D721Med (cell line): ENCODE results near the gene DOCK11.

Source experiments
- DNase-seq: peaks from one replicate; pipeline ENCODE4 v3.0.0; 2011; ENCODE audit warnings: low spot score; ENCODE audit not compliant: insufficient read length
- FAIRE-seq: peaks from 2 replicates; lab custom pipeline; 2011; peaks lifted over from hg19 to GRCh38; lab: Jason Lieb, UNC
- CTCF ChIP-seq: IDR thresholded peaks from 2 replicates; pipeline ENCODE4 v1.5.1; 2012; ENCODE audit warnings: mild to moderate bottlenecking, control low read depth; ENCODE audit not compliant: insufficient read depth; ENCODE audit errors: missing control alignments

The DOCK11 gene

DNA sequence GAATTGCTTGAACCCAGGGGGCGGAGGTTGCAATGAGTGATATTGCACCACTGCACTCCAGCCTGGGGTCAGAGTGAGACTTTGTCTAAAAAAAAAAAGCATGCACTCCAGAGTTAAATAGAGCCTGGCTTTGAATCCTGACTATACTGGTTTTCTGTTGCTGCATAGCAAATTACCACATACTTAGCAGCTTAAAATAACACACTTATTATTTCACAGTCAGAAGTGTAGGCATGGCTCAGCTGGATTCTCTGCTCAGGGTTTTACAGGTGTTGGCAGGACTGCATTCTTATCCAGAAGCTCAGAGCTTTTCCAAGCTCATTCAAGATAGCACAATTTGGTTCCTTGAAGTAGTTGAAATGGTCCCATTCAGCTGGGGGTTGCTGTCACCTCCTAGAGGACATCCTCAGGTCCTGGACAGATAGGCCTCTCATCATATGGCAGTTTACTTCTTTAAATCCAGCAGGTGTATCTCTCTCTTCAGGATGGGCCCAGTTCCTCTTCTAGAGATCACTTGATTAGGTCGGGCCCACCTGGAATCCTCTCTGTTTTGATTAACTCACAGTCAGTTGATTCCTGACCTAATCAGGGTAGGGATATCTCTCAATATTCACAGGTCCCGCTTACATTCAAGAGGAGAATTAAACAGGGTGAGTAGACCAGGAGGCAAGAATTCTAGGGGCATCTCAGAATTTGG lies 26.8 kb downstream of the DOCK11 start:
- no peak for TF ChIP-seq CTCF
- no peak for FAIRE-seq
- no peak for DNase-seq

GRCh38 chrX:118523920-118524319 lies 28.3 kb downstream of the DOCK11 start:
- FAIRE-seq (no peak), DNase-seq (no peak)
- TF ChIP-seq CTCF, result no peak

DNA sequence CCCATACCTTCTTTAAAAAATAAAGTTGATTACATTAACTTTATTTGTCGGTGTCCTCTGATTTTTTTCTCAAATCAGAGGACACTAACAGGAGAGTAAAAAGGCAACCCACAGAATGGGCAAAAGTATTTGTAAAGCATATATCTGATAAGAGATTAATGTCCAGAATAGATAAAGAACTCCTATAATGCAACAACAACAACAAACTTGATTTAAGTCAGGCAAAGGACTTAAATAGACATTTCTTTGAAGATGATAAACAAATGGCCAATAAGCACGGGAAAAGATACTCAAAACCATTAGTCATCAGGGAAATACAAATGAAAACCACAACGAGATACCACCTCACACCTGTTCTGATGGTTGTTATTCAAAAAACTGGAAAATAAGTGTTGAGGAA lies 28.7 kb downstream of the DOCK11 start:
- no peak for DNase-seq
- TF ChIP-seq CTCF, result no peak
- no peak for FAIRE-seq

DNA sequence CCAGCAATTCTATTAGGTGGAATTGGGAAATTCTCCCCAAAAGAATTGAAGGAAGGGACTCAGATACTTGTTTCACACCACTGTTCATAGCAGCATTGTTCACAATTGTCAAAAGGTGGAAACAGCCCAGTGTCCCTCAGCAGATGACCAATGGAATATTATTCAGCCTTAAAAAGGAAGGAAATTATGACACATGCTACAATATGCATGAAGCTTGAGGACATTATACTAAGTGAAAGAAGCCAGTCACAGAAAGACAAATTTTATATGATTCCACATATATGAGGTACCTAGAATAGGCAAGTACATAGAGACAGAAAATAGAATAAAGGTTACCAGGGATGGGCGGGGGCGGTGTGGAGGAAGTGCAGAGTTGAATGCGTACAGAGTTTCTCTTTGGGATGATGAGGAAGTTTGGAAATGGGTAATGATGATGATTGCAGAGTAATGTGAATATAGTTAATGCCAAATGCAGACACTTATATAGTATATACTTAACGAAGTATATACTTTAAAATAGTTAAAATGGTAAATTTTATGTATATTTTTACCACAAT lies 29.6 kb downstream of the DOCK11 start:
- DNase-seq (no peak), FAIRE-seq (no peak)
- TF ChIP-seq CTCF, result no peak

DNA sequence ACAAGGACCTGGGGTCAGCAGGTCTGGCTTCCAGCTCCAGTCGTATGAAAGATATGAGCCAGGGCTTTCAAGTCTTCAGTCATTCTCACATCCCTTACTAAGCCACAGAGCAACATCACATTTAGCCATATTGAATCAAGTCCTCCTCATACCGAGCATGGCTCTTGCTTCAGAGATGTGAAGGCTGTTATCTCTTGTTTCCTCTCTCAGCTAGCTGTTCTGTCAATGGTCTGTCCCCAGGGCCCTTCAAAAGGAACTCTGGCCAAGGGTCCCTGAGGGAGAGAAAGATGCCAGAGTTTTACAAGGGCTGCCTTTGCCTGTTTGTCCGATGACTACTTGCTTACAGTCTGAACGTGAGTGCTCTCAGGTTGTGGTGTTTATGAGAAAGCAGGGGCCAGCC lies 30.5 kb downstream of the DOCK11 start:
- FAIRE-seq (no peak), DNase-seq (no peak)
- TF ChIP-seq CTCF, result no peak

GRCh38 chrX:118528071-118528737 lies 32.6 kb downstream of the DOCK11 start:
- FAIRE-seq (no peak), DNase-seq (no peak)
- TF ChIP-seq CTCF, result no peak
